Measurements from ENCODE around the gene PLAAT5. TPM values are rescaled to one million over a fixed set of nuclear protein-coding genes. Genes with fewer than 3 reads are reported as not detected.

Gene PLAAT5
- total and polyA plus RNA-seq, 2 of the 4 experiments (the other 2 are of a cell fraction) = not detected

DNA sequence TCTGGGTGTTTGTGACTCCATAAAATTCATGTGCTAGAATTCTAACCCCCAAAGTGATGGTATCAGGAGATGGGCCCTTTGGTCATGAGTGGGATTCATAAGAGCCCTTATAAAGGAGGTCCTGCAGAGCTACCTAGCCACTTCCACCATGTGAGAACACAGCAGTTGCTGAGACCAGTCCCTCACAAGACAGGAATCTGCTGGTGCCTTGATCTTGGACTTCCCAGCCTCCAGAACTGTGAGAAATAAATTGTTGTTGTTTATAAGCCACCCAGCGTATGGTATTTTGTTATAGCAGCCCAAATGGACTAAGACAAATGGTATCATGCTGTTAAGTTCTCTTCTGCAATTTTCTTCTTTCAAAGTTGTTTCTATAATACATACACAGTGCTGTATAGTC is 1.5 kb upstream of the PLAAT5 start:
- H3K23ac ChIP-seq (ENCODE audit: low read depth, low read length) = no peak overlapping the region
- CTCF ChIA-PET = no interaction called here
- dilution Hi-C loops (cut with HindIII; ENCODE audit: low sequenced_read_pairs, unreplicated experiment) = no loop called here
- H3K4me3 ChIP-seq (ENCODE audit: insufficient read depth, low read depth, low read length) = no peak overlapping the region
- no peak overlapping the region for H2AK9ac ChIP-seq (replicated peaks; ENCODE audit: low read depth, low read length, poor library complexity)
- H2AK5ac ChIP-seq (ENCODE audit: low read depth, low read length) = no peak overlapping the region
- no peak overlapping the region for H2BK120ac ChIP-seq (ENCODE audit: low read depth, low read length)
- H3K27me3 ChIP-seq (ENCODE audit: control insufficient read depth, insufficient read depth, low read length) = peaks cover 39% of the 10 kb centered on the region
- no peak overlapping the region for H3K4me2 ChIP-seq (ENCODE audit: low read depth, low read length)
- H3K79me1 ChIP-seq (ENCODE audit: low read depth in 1 of 2, low read length in 2 of 2) = no peaks in the 10 kb centered on the region
- H4K91ac ChIP-seq (ENCODE audit: insufficient read depth, low read depth, low read length) = no peak overlapping the region
- BruUV-seq (replicated peaks) = no TSS peak
- no peak for TF ChIP-seq SMC3 (IDR thresholded peaks at IDR 0.05; ENCODE audit: low read depth, low read length)
- no peaks in the 10 kb centered on the region for H3K9me3 ChIP-seq (ENCODE audit: control insufficient read depth, insufficient read depth, low read length)
- H3K18ac ChIP-seq (ENCODE audit: low read depth, low read length) = no peak overlapping the region
- H3K4me1 ChIP-seq (ENCODE audit: control insufficient read depth, insufficient read depth, low read length) = no peaks in the 10 kb centered on the region
- no peak overlapping the region for H3K4ac ChIP-seq (ENCODE audit: low read depth, low read length)
- ATAC-seq (ENCODE audit: low read depth) (no peak), DNase-seq (no peak)
- H3K56ac ChIP-seq (ENCODE audit: extremely low read depth, insufficient read depth, low read length) = no peak overlapping the region
- H3K9me1 ChIP-seq (ENCODE audit: insufficient read depth, low read length) = no peaks in the 10 kb centered on the region; the same call in 1 of the 2 replicates
- no peak overlapping the region for H2BK20ac ChIP-seq (ENCODE audit: low read depth, low read length)
- WGBS, 2 experiments (ENCODE audit: extremely low coverage in 2 of 2, insufficient read length in 1 of 2) = no CpG with 5 or more reads among the region's 1 CpG
- no peaks in the 10 kb centered on the region for H3K36me3 ChIP-seq (ENCODE audit: control insufficient read depth, insufficient read depth, low read length)
- intact Hi-C loops (cut with micrococcal nuclease) = no loop called here
- H3K14ac ChIP-seq (replicated peaks; ENCODE audit: low read depth, low read length) = no peak overlapping the region
- POLR2A ChIA-PET (ENCODE audit: unreplicated experiment) = no interaction called here
- in situ Hi-C loops (cut with MboI; ENCODE audit: low sequenced_read_pairs) = loop anchor here (25.0 kb wide), 1 partner anchor 445 kb away; the partner anchor contains the start of gene NAA40
- no peak overlapping the region for H3K27ac ChIP-seq (ENCODE audit: insufficient read depth, low read length)
- no peak overlapping the region for H2BK15ac ChIP-seq (ENCODE audit: low read depth, low read length)
- H3K9ac ChIP-seq (ENCODE audit: low read depth, low read length) = no peak overlapping the region
- H4K8ac ChIP-seq (ENCODE audit: low read depth in 2 of 2, low read length in 2 of 2) = no peak overlapping the region
- H2AFZ ChIP-seq (replicated peaks; ENCODE audit: low read length, poor library complexity) = no peak overlapping the region
- H4K5ac ChIP-seq (ENCODE audit: low read depth, low read length) = no peak overlapping the region
- H2BK5ac ChIP-seq (ENCODE audit: low read depth, low read length, poor library complexity, severe bottlenecking) = no peak overlapping the region
- no peaks in the 10 kb centered on the region for H4K20me1 ChIP-seq (ENCODE audit: insufficient read depth, low read length)
